22Rv1 (cell line): ENCODE data around the gene BOD1.

ENCODE experiments used
- H3K27ac ChIP-seq: fragments of 450-650 bp; 2 replicates; pipeline ENCODE4 v1.5.1; 2017
- CTCF ChIP-seq: fragments of 450-650 bp; IDR thresholded peaks from 2 replicates; pipeline ENCODE4 v1.5.1; 2017; ENCODE audit warnings: mild to moderate bottlenecking
- ZFX ChIP-seq: fragments of 450-650 bp; IDR thresholded peaks from 2 replicates; pipeline ENCODE4 v1.6.1; 2017; ENCODE audit warnings: antibody characterized with exemption, borderline replicate concordance

The BOD1 gene

GRCh38 chr5:173645890-173646574, 29.6 kb upstream of the BOD1 start:
- no peak overlapping the region for H3K27ac ChIP-seq
- no peak for TF ChIP-seq CTCF
- no peak for TF ChIP-seq ZFX

- no peak for TF ChIP-seq CTCF
- TF ChIP-seq ZFX = no peak
- no peak overlapping the region for H3K27ac ChIP-seq
Observed at GRCh38 chr5:173645437-173645807, 29.0 kb upstream of the BOD1 start.

GRCh38 chr5:173644673-173645436, 28.4 kb upstream of the BOD1 start:
- no peak for TF ChIP-seq ZFX
- TF ChIP-seq CTCF = no peak
- no peak overlapping the region for H3K27ac ChIP-seq

- H3K27ac ChIP-seq = no peak overlapping the region
- TF ChIP-seq CTCF = no peak
Observed at GRCh38 chr5:173643964-173644363, 27.5 kb upstream of the BOD1 start.

GRCh38 chr5:173642895-173643481, 26.5 kb upstream of the BOD1 start:
- H3K27ac ChIP-seq = no peak overlapping the region
- no peak for TF ChIP-seq CTCF
- no peak for TF ChIP-seq ZFX

- TF ChIP-seq ZFX (no peak), CTCF (no peak)
- H3K27ac ChIP-seq = no peak overlapping the region
Observed at GRCh38 chr5:173642191-173642816, 25.9 kb upstream of the BOD1 start.
